Measurements from ENCODE around the gene FUT7. TPM values are rescaled to one million over a fixed set of nuclear protein-coding genes. Genes with fewer than 3 reads are reported as not detected.
A peak's percentile ranks its signal among the peaks of the same experiment; 100 is the strongest.

Gene FUT7
- total and polyA plus RNA-seq, 9 of the 15 experiments (the other 6 are each of a cell fraction or from before 2014, with no cell fraction given): not detected

GRCh38 chr9:137034709-137035506 is 3.0 kb upstream of the FUT7 start (continued):
- peak; percentile 57 for TF ChIP-seq VEZF1 (CRISPR knock-in tag; IDR thresholded peaks at IDR 0.05)
- TF ChIP-seq CTCFL (IDR thresholded peaks at IDR 0.05; ENCODE audit: borderline replicate concordance, insufficient read depth, low read depth, low read length, poor library complexity, severe bottlenecking): no peak
- TF ChIP-seq ZBTB26 (CRISPR knock-in tag; IDR thresholded peaks at IDR 0.05): no peak
- TF ChIP-seq REST (IDR thresholded peaks at IDR 0.05; ENCODE audit: borderline replicate concordance): peak; percentile 91
- TF ChIP-seq REST (CRISPR knock-in tag; IDR thresholded peaks at IDR 0.05; ENCODE audit: low read depth): no peak
- TF ChIP-seq SMARCA5 (IDR thresholded peaks at IDR 0.05): no peak
- TF ChIP-seq HIVEP1 (CRISPR knock-in tag; IDR thresholded peaks at IDR 0.05): no peak
- 0 out of 4 replicates have a peak, but pooled peaks of 1 of the 2 experiments have one; percentile 15 for TF ChIP-seq RCOR1 (IDR thresholded peaks at IDR 0.05; ENCODE audit: borderline replicate concordance in 1 of 2, low read depth in 2 of 2, low read length in 2 of 2)
- TF ChIP-seq SMC3 (conservative IDR thresholded peaks at IDR 0.05; ENCODE audit: insufficient read depth, low read depth, low read length): peak; percentile 96
- 0 out of 2 replicates have a peak, but pooled peaks have one; percentile 34 for TF ChIP-seq SREBF1 (IDR thresholded peaks at IDR 0.05; ENCODE audit: borderline replicate concordance, low read depth, low read length)
- peak; percentile 88 for TF ChIP-seq ARID2 (IDR thresholded peaks at IDR 0.05)
- TF ChIP-seq CC2D1A (IDR thresholded peaks at IDR 0.05): peak; percentile 79
